Measurements from ENCODE around the gene ASTN2.

- TF ChIP-seq CTCF (conservative IDR thresholded peaks at IDR 0.05; ENCODE audit: low read depth in 2 of 2) (no peak), ZNF331 (CRISPR knock-in tag; IDR thresholded peaks at IDR 0.05; ENCODE audit: low read depth) (no peak), ETS1 (IDR thresholded peaks at IDR 0.05) (no peak), EZH2 (IDR thresholded peaks at IDR 0.05; ENCODE audit: low read depth, unreplicated experiment) (no peak), EZH2phosphoT487 (IDR thresholded peaks at IDR 0.05; ENCODE audit: unreplicated experiment) (no peak)
These were observed 132.3 kb downstream of the ASTN2 start for GRCh38 chr9:117282541-117282940.

All from GM23338 (cell line).